Spleen (tissue), 11 donors: ENCODE results near the gene RAB27A. TPM values are rescaled to one million over a fixed set of nuclear protein-coding genes. Genes with fewer than 3 reads are reported as not detected.
A peak's percentile ranks its signal among the peaks of the same experiment; 100 is the strongest.

Source experiments
- DNase-seq: peaks from one replicate; pipeline ENCODE4 v3.0.0-alpha.2; 2020
- H3K27ac ChIP-seq, 8 donors: fragments of 200-600 bp; sonication (generic) in 7 of 8; 1 replicate in 4 of 8; 2 replicates in 4 of 8; pipeline versions ENCODE4 v1.5.0 to v1.8.0; 2016 to 2021; ENCODE audit warnings: inconsistent platforms in 4 of 8, mild to moderate bottlenecking in 4 of 8, moderate library complexity in 1 of 8
- H3K27me3 ChIP-seq, 7 donors: fragments of 200-600 bp; sonication (generic) in 6 of 7; replicated peaks in 1 of 7; 1 replicate in 4 of 7; 2 replicates in 3 of 7; pipeline versions ENCODE4 v1.5.0 to v1.8.0; 2016 to 2021; ENCODE audit warnings: inconsistent platforms in 3 of 7, mild to moderate bottlenecking in 1 of 7
- H3K36me3 ChIP-seq, 6 donors: fragments of 200-600 bp; sonication (generic) in 5 of 6; 1 replicate in 4 of 6; 2 replicates in 2 of 6; pipeline versions ENCODE4 v1.5.0 to v1.8.0; 2016 to 2021; ENCODE audit warnings: inconsistent platforms in 2 of 6
- H3K4me1 ChIP-seq, 6 donors: fragments of 200-600 bp; sonication (generic) in 5 of 6; 1 replicate in 3 of 6; 2 replicates in 3 of 6; pipeline versions ENCODE4 v1.5.0 to v1.8.0; 2016 to 2021; ENCODE audit warnings: inconsistent platforms in 3 of 6
- H3K4me3 ChIP-seq, 8 donors: fragments of 200-600 bp; sonication (generic) in 7 of 8; 1 replicate in 4 of 8; 2 replicates in 4 of 8; pipeline versions ENCODE4 v1.5.0 to v1.8.0; 2016 to 2021; ENCODE audit warnings: inconsistent platforms in 4 of 8, mild to moderate bottlenecking in 4 of 8, moderate library complexity in 2 of 8
- H3K9me3 ChIP-seq, 8 donors: fragments of 200-600 bp; sonication (generic) in 7 of 8; 1 replicate in 4 of 8; 2 replicates in 4 of 8; pipeline versions ENCODE4 v1.5.0 to v1.8.0; 2016 to 2021; ENCODE audit warnings: inconsistent platforms in 4 of 8
- POLR2A ChIP-seq, 3 donors: fragments of 450-650 bp; IDR thresholded peaks; one replicate each; pipeline ENCODE4 v1.5.1; 2017; ENCODE audit warnings: antibody characterized with exemption in 3 of 3, mild to moderate bottlenecking in 1 of 3
- POLR2AphosphoS5 ChIP-seq, 3 donors: sonication (generic); formaldehyde crosslinking; IDR thresholded peaks; one replicate each; pipeline ENCODE4 v1.5.1; 2017; ENCODE audit warnings: antibody characterized with exemption in 3 of 3
- WGBS, 5 donors: extraction: QIAGEN DNeasy Blood & Tissue Kit in 3 of 5; methylation state at CpG; one replicate each; pipeline versions ENCODE4 v1.1.5 to v1.1.7; 2013 to 2018; 5-methylcytosine and 5-hydroxymethylcytosine counted together
- intact Hi-C: fragments of 100-400 bp; cut with DNase I; formaldehyde crosslinking; loops from one replicate; pipeline ENCODE4 v1.15.0; 2023; ENCODE audit warnings: low total_unique reads
- polyA plus RNA-seq, 3 donors: library from polyadenylated mRNA; stranded (reverse); fragments of 200-250 nt; gene quantifications; one replicate each; pipeline ENCODE4 v1.2.1, GENCODE V29; 2013
- total RNA-seq, 7 donors: library from RNA; depleted of rRNA in 3 of 7; stranded (reverse); fragments of >200 nt in 3 of 7; fragmentation: NEBNext Ultra II Directional in 4 of 7; extraction: Animal tissue kit (Norgen Biotek cat#: 25700) in 4 of 7; gene quantifications; one replicate each; pipeline versions ENCODE4 v1.1.0 to v1.2.1, GENCODE V29; 2016 to 2021
- TF ChIP-seq, protein P1 (sequence below), 11 experiments: fragments of 200-600 bp in 7 of 11; fragments of 450-650 bp in 4 of 11; sonication (generic) in 4 of 11; IDR thresholded peaks in 8 of 11; conservative IDR thresholded peaks in 3 of 11; 1 replicate in 7 of 11; 2 replicates in 4 of 11; pipeline versions ENCODE4 v1.4.0 to v1.8.0; 2016 to 2021; ENCODE audit warnings: antibody characterized with exemption in 11 of 11, inconsistent platforms in 4 of 11, mild to moderate bottlenecking in 1 of 11
- donor health status: healthy with polysubstance abuse.
- donor health status: DM: no; HTN: no; CAD: no; lungs with moderate emphysema.
- donor health status: DM: no; HTN: no; CAD: no.
- donor health status: Bipolar disorder and iron deficiency.
- donor health status: healthy.
- donor health status: DM: no; HTN: no; CAD: no.
- donor health status: DM: yes; HTN: yes; CAD: no.

The RAB27A gene
- total and polyA plus RNA-seq, 10 donors, result 9.4 to 72.0 (median 36.5) TPM

DNA sequence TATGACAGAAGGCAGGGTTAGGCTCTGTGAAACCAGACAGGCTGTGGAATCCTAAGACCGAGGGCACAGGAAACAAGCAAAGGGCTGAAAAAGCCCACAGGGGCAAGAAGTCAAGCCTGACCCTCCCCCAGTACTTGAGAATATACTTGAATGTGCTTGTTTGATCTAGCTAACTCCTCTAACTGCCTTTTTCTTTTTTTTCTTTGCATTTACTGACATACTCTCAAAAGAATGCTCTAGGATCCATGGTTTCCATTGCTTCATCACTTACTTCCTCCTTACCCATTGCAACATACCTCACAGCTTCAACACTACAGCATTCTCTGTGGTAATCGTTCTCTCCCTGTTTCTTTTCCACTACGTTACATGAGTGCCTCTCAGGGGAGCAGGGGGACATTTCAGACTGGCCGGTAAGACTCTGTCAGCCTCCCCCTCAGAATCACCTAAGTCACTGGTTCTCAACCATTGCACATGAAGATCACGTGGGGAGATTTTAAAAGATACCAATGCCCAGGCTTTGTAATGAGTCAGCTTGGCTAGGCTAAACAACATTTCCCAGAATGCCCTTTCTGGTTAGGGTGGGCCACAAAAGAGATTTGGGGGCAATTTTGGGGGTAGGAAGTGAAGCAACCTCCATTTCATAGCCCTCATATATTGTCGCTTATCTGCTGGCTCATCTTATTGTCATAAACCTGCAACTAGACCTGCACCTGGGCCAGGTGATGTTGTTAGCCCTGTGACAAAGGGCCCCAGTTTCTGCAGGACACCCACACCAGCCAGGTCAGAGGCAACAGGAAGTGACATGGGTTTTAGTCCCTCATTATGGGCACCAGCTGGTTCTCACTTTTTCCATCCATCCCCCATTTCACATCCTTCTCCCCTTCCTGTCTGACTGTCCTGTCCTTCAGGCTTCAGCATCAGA, 68.3 kb downstream of the RAB27A start:
- Histone ChIP-seq H3K36me3 (peaks cover 0 to 47% (median 3%) of the 10 kb centered on the region in 6 donors), H3K4me3 (peak overlapping the region in 1 of 8 donors; percentile 50), H3K27ac (peak overlapping the region; percentile 29 to 93 (median 76)), H3K27me3 (no peaks in the 10 kb centered on the region), H3K9me3 (no peaks in the 10 kb centered on the region), H3K4me1 (peaks cover 22 to 95% (median 71%) of the 10 kb centered on the region in 6 donors)
- TF ChIP-seq, protein P1, sequence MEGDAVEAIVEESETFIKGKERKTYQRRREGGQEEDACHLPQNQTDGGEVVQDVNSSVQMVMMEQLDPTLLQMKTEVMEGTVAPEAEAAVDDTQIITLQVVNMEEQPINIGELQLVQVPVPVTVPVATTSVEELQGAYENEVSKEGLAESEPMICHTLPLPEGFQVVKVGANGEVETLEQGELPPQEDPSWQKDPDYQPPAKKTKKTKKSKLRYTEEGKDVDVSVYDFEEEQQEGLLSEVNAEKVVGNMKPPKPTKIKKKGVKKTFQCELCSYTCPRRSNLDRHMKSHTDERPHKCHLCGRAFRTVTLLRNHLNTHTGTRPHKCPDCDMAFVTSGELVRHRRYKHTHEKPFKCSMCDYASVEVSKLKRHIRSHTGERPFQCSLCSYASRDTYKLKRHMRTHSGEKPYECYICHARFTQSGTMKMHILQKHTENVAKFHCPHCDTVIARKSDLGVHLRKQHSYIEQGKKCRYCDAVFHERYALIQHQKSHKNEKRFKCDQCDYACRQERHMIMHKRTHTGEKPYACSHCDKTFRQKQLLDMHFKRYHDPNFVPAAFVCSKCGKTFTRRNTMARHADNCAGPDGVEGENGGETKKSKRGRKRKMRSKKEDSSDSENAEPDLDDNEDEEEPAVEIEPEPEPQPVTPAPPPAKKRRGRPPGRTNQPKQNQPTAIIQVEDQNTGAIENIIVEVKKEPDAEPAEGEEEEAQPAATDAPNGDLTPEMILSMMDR (IDR thresholded peaks at IDR 0.05 in 8 of 11, conservative IDR thresholded peaks at IDR 0.05 in 3 of 11), result no peak
- TF ChIP-seq POLR2A (IDR thresholded peaks at IDR 0.05) (no peak), POLR2AphosphoS5 (IDR thresholded peaks at IDR 0.05) (peak in 1 of 3 donors; percentile 68)
- 26 to 37% (median 28%) methylated on average over 6 of the region's 6 CpGs for WGBS, 5 donors
- intact Hi-C loops, result no loop called here
- no peak for DNase-seq

DNA sequence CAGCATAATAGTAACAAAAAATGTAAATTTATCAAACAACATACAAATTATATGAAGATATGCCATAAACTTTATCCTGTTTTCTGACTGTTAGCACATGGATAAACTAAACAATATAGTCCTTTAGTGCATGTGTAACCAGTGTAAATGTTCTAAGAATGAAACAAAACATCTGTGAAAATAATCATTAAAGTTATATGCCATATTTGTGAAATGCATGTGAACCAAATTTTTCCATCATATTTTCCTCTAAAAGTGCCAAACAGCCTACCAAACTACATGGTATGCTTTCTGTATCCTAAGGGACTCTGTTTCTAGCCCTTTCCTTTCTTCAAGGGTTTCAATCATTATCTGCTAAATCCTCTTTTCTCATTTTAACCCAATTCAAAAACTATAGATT, 69.0 kb downstream of the RAB27A start:
- Histone ChIP-seq H3K4me3 (peak overlapping the region in 1 of 8 donors; percentile 50), H3K4me1 (peaks cover 22 to 87% (median 69%) of the 10 kb centered on the region in 6 donors), H3K27me3 (no peaks in the 10 kb centered on the region), H3K27ac (peak overlapping the region; percentile 29 to 93 (median 76)), H3K36me3 (peaks cover 0 to 47% (median 3%) of the 10 kb centered on the region in 6 donors), H3K9me3 (no peaks in the 10 kb centered on the region)
- intact Hi-C loops, result no loop called here
- TF ChIP-seq POLR2AphosphoS5 (IDR thresholded peaks at IDR 0.05), result no peak
- DNase-seq, result no peak

DNA sequence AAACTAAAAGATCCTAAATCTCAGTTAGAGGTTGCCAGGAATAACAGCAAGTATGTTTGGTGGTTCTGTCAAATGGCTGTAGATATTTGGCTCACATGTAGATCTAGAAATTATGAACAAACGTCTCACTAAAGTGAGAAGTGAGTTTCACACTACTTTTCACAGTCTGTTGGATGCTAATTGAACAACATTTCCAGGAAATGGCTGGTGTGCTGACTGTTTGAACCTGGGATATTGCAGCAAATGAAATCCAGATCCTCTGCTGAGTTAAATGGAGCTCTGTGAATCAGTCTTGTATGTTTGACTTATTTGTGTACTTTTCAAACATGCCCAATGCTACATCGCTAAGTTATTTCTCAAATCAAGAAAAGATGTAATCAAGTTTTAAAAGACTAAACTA, 71.6 kb downstream of the RAB27A start:
- Histone ChIP-seq H3K4me3 (no peak overlapping the region), H3K36me3 (peaks cover 0 to 44% (median 0%) of the 10 kb centered on the region in 6 donors), H3K27me3 (no peaks in the 10 kb centered on the region), H3K27ac (peak overlapping the region in 6 of 8 donors; percentile 24 to 93 (median 70)), H3K4me1 (peaks cover 22 to 62% (median 43%) of the 10 kb centered on the region in 6 donors), H3K9me3 (no peaks in the 10 kb centered on the region)
- DNase-seq, result no peak
- 54 to 67% (median 56%) methylated on average over 2 of the region's 2 CpGs for WGBS, 5 donors
- TF ChIP-seq POLR2A (IDR thresholded peaks at IDR 0.05) (no peak), POLR2AphosphoS5 (IDR thresholded peaks at IDR 0.05) (no peak)
- TF ChIP-seq, protein P1 (IDR thresholded peaks at IDR 0.05 in 8 of 11, conservative IDR thresholded peaks at IDR 0.05 in 3 of 11), result no peak
- intact Hi-C loops, result loop anchor here (5.0 kb wide), 1 partner anchor 219 kb away; no protein-coding TSS in a partner anchor

DNA sequence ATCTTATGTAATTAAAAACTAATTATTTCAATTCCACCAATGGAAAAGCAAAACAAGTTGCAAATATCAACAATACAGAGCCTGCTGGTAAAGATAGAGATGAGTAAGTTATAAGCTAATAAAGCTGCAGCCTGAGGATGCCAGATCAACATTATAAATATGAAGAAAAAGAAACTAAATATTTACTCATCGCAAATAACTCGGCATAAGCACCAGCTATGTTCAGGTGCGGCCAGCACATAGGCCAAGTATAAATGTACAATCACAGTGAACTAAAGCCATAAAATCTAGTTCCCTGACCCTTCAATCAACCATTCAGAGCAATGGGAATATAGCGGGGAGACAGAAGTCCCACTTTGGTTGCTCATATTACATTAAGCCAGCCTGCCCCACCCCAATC, 85.1 kb downstream of the RAB27A start:
- no peak overlapping the region for H3K27ac ChIP-seq
- WGBS, 5 donors, result 81 to 99% (median 97%) methylated on average over 4 of the region's 4 CpGs
- no peaks in the 10 kb centered on the region for H3K27me3 ChIP-seq
- no peaks in the 10 kb centered on the region for H3K4me1 ChIP-seq
- TF ChIP-seq POLR2A (IDR thresholded peaks at IDR 0.05) (no peak), POLR2AphosphoS5 (IDR thresholded peaks at IDR 0.05) (no peak)
- TF ChIP-seq, protein P1 (IDR thresholded peaks at IDR 0.05 in 8 of 11, conservative IDR thresholded peaks at IDR 0.05 in 3 of 11), result no peak
- no peak for DNase-seq
- intact Hi-C loops, result no loop called here
- no peaks in the 10 kb centered on the region for H3K9me3 ChIP-seq
- H3K4me3 ChIP-seq, result no peak overlapping the region
- peaks cover 0 to 42% (median 14%) of the 10 kb centered on the region in 6 donors for H3K36me3 ChIP-seq
